ENCODE results near the gene FOSB. TPM values are rescaled to one million over a fixed set of nuclear protein-coding genes. Genes with fewer than 3 reads are reported as not detected.
A peak's percentile ranks its signal among the peaks of the same experiment; 100 is the strongest.

FOSB gene
- total and polyA plus RNA-seq, 7 experiments from 2014 or later: 2.1 to 1,925 (median 19.3) TPM

GRCh38 chr19:45506246-45506988, 38.6 kb downstream of the FOSB start:
- Mint-ChIP-seq H3K27ac (peak overlapping the region; percentile 91 to 98 (median 97)), H3K27me3 (no peaks in the 10 kb centered on the region), H3K36me3 (peaks cover 0 to 7% (median 0%) of the 10 kb centered on the region in 5 donors), H3K4me3 (peak overlapping the region; percentile 91 to 96 (median 94)), H3K4me1 (peaks cover 29 to 46% (median 34%) of the 10 kb centered on the region in 7 donors), H3K9me3 (no peaks in the 10 kb centered on the region)
- DNase-seq: peak; percentile 95 to 99 (median 98)
- Histone ChIP-seq H3K9me3 (ENCODE audit: control insufficient read depth in 2 of 3, low read length in 3 of 3) (no peaks in the 10 kb centered on the region), H3K27ac (ENCODE audit: low read depth, low read length) (peak overlapping the region; percentile 87), H3K4me3 (ENCODE audit: low read length) (peak overlapping the region; percentile 99), H3K4me1 (ENCODE audit: control insufficient read depth in 2 of 2, insufficient read depth in 2 of 2, low read length in 2 of 2) (peaks cover 14 to 20% of the 10 kb centered on the region in 2 donors), H3K27me3 (ENCODE audit: control insufficient read depth in 2 of 2, insufficient read depth in 2 of 2, low read length in 2 of 2) (no peaks in the 10 kb centered on the region), H3K36me3 (ENCODE audit: control insufficient read depth in 2 of 3, insufficient read depth in 3 of 3, low read length in 3 of 3) (peaks cover 0 to 3% (median 0%) of the 10 kb centered on the region in 3 experiments)
- POLR2A ChIA-PET: interaction anchor here (0.7 to 1.5 kb wide), 6 partner anchors 10 to 414 kb away, joined by 4 to 7 read pairs (median 4); partner anchors contain the start of gene FOSB
- CTCF ChIA-PET: interaction anchor here (0.6 to 3.3 kb wide), 6 partner anchors 15 to 136 kb away, joined by 3 to 15 read pairs (median 10); partner anchors contain the start of gene FOSB
- intact Hi-C loops (cut with micrococcal nuclease): loop anchor here (1.0 to 2.0 kb wide), 16 partner anchors 9 to 380 kb away; partner anchors contain the start of genes BLOC1S3 (in 2 of the 2), RTN2 (in 2 of the 2), TRAPPC6A (in 2 of the 2) and FBXO46 (in 1 of the 2)
- peak; percentile 88 for ATAC-seq

GRCh38 chr19:45506989-45507871, 39.4 kb downstream of the FOSB start, which contains the start of gene VASP:
VASP (plus strand) TSS chr19:45507479; CDS start chr19:45507772, 293 bp downstream.
- H3K9me3 ChIP-seq (ENCODE audit: control insufficient read depth in 2 of 3, low read length in 3 of 3): no peaks in the 10 kb centered on the region
- intact Hi-C loops (cut with micrococcal nuclease): loop anchor here (1.0 to 2.0 kb wide), 18 partner anchors 10 to 379 kb away; partner anchors contain the start of genes BLOC1S3 (in 2 of the 2), OPA3 (in 2 of the 2), QPCTL (in 2 of the 2) and RTN2 (in 2 of the 2)
- ATAC-seq: peak; percentile 80
- Mint-ChIP-seq H3K9me3 (no peaks in the 10 kb centered on the region), H3K27me3 (no peaks in the 10 kb centered on the region), H3K4me3 (peak within 1 kb of the TSS; percentile 91 to 97 (median 94)), H3K27ac (peak within 1 kb of the TSS; percentile 91 to 98 (median 97)), H3K36me3 (peaks cover 0 to 8% (median 0%) of the 10 kb centered on the region in 5 donors), H3K4me1 (peaks cover 32 to 54% (median 34%) of the 10 kb centered on the region in 7 donors)
- H3K27me3 ChIP-seq (ENCODE audit: control insufficient read depth in 2 of 2, insufficient read depth in 2 of 2, low read length in 2 of 2): no peaks in the 10 kb centered on the region
- H3K4me3 ChIP-seq (ENCODE audit: low read length): peak within 1 kb of the TSS; percentile 99
- peak within 1 kb of the TSS; percentile 87 for H3K27ac ChIP-seq (ENCODE audit: low read depth, low read length)
- DNase-seq: peak; percentile 75 to 95 (median 92)
- ChIA-PET CTCF (no interaction called here), POLR2A (interaction anchor here (0.7 to 1.5 kb wide), 4 partner anchors 9 to 186 kb away, joined by 3 to 4 read pairs (median 4); partner anchors contain the start of genes PPM1N and QPCTL)
- H3K4me1 ChIP-seq (ENCODE audit: control insufficient read depth in 2 of 2, insufficient read depth in 2 of 2, low read length in 2 of 2): peaks cover 14 to 25% of the 10 kb centered on the region in 2 donors
- peaks cover 0 to 3% (median 0%) of the 10 kb centered on the region in 3 experiments for H3K36me3 ChIP-seq (ENCODE audit: control insufficient read depth in 2 of 3, insufficient read depth in 3 of 3, low read length in 3 of 3)

- Histone ChIP-seq H3K27me3 (ENCODE audit: control insufficient read depth in 2 of 2, insufficient read depth in 2 of 2, low read length in 2 of 2) (no peaks in the 10 kb centered on the region), H3K4me1 (ENCODE audit: control insufficient read depth in 2 of 2, insufficient read depth in 2 of 2, low read length in 2 of 2) (peaks cover 14 to 27% of the 10 kb centered on the region in 2 donors), H3K4me3 (ENCODE audit: low read length) (peak overlapping the region; percentile 99), H3K27ac (ENCODE audit: low read depth, low read length) (peak overlapping the region; percentile 87), H3K9me3 (ENCODE audit: control insufficient read depth in 2 of 3, low read length in 3 of 3) (no peaks in the 10 kb centered on the region), H3K36me3 (ENCODE audit: control insufficient read depth in 2 of 3, insufficient read depth in 3 of 3, low read length in 3 of 3) (peaks cover 0 to 3% (median 0%) of the 10 kb centered on the region in 3 experiments)
- DNase-seq: no peak
- no peak for ATAC-seq
- no peaks in the 10 kb centered on the region for H3K9me3 Mint-ChIP-seq
- peak overlapping the region in 8 of 9 donors; percentile 36 to 98 (median 83) for H3K27ac Mint-ChIP-seq
- H3K4me1 Mint-ChIP-seq: peaks cover 35 to 58% (median 38%) of the 10 kb centered on the region in 7 donors
- ChIA-PET POLR2A (interaction anchor here (0.7 to 1.5 kb wide), 6 partner anchors 9 to 185 kb away, joined by 3 to 4 read pairs (median 3); partner anchors contain the start of genes PPM1N and QPCTL), CTCF (no interaction called here)
- peak overlapping the region; percentile 89 to 97 (median 94) for H3K4me3 Mint-ChIP-seq
- H3K27me3 Mint-ChIP-seq: no peaks in the 10 kb centered on the region
- H3K36me3 Mint-ChIP-seq: peaks cover 0 to 8% (median 0%) of the 10 kb centered on the region in 5 donors
- intact Hi-C loops (cut with micrococcal nuclease): loop anchor here (1.0 to 2.0 kb wide), 11 partner anchors 15 to 329 kb away; partner anchors contain the start of genes BLOC1S3 (in 2 of the 2), TRAPPC6A (in 2 of the 2), FBXO46 (in 1 of the 2) and OPA3 (in 1 of the 2)
Observed at GRCh38 chr19:45507872-45508416, 40.1 kb downstream of the FOSB start.

GRCh38 chr19:45508417-45508860, 40.6 kb downstream of the FOSB start:
- ChIA-PET CTCF (no interaction called here), POLR2A (interaction anchor here (0.8 to 1.5 kb wide), 5 partner anchors 10 to 185 kb away, joined by 3 to 4 read pairs (median 3); partner anchors contain the start of genes PPM1N and QPCTL)
- no peaks in the 10 kb centered on the region for H3K27me3 ChIP-seq (ENCODE audit: control insufficient read depth in 2 of 2, insufficient read depth in 2 of 2, low read length in 2 of 2)
- H3K4me3 ChIP-seq (ENCODE audit: low read length): peak overlapping the region; percentile 99
- H3K27ac Mint-ChIP-seq: peak overlapping the region; percentile 36 to 98 (median 83)
- peaks cover 14 to 28% of the 10 kb centered on the region in 2 donors for H3K4me1 ChIP-seq (ENCODE audit: control insufficient read depth in 2 of 2, insufficient read depth in 2 of 2, low read length in 2 of 2)
- H3K4me3 Mint-ChIP-seq: peak overlapping the region; percentile 89 to 97 (median 94)
- ATAC-seq: no peak
- intact Hi-C loops (cut with micrococcal nuclease): no loop called here
- H3K36me3 ChIP-seq (ENCODE audit: control insufficient read depth in 2 of 3, insufficient read depth in 3 of 3, low read length in 3 of 3): peaks cover 0 to 3% (median 0%) of the 10 kb centered on the region in 3 experiments
- peak in 2 of 9 donors; percentile 55 to 56 for DNase-seq
- peak overlapping the region; percentile 87 for H3K27ac ChIP-seq (ENCODE audit: low read depth, low read length)
- H3K27me3 Mint-ChIP-seq: no peaks in the 10 kb centered on the region
- no peaks in the 10 kb centered on the region for H3K9me3 ChIP-seq (ENCODE audit: control insufficient read depth in 2 of 3, low read length in 3 of 3)
- H3K4me1 Mint-ChIP-seq: peaks cover 38 to 63% (median 42%) of the 10 kb centered on the region in 7 donors
- H3K9me3 Mint-ChIP-seq: no peaks in the 10 kb centered on the region
- H3K36me3 Mint-ChIP-seq: peaks cover 0 to 8% (median 0%) of the 10 kb centered on the region in 5 donors

GRCh38 chr19:45508861-45509691, 41.3 kb downstream of the FOSB start:
- ChIA-PET CTCF (interaction anchor here (1.2 kb wide), 1 partner anchor 10 kb away, joined by 4 read pairs; no protein-coding TSS in a partner anchor), POLR2A (interaction anchor here (0.8 to 0.9 kb wide), 2 partner anchors 40 to 137 kb away, joined by 3 read pairs; no protein-coding TSS in a partner anchor)
- Mint-ChIP-seq H3K36me3 (peaks cover 0 to 12% (median 0%) of the 10 kb centered on the region in 5 donors), H3K27me3 (no peaks in the 10 kb centered on the region), H3K27ac (peak overlapping the region; percentile 80 to 98 (median 92)), H3K4me3 (peak overlapping the region; percentile 89 to 97 (median 94)), H3K4me1 (peaks cover 43 to 65% (median 49%) of the 10 kb centered on the region in 7 donors), H3K9me3 (no peaks in the 10 kb centered on the region)
- Histone ChIP-seq H3K27me3 (ENCODE audit: control insufficient read depth in 2 of 2, insufficient read depth in 2 of 2, low read length in 2 of 2) (no peaks in the 10 kb centered on the region), H3K36me3 (ENCODE audit: control insufficient read depth in 2 of 3, insufficient read depth in 3 of 3, low read length in 3 of 3) (peaks cover 0 to 3% (median 0%) of the 10 kb centered on the region in 3 experiments), H3K27ac (ENCODE audit: low read depth, low read length) (peak overlapping the region; percentile 87), H3K4me1 (ENCODE audit: control insufficient read depth in 2 of 2, insufficient read depth in 2 of 2, low read length in 2 of 2) (peaks cover 20 to 33% of the 10 kb centered on the region in 2 donors), H3K4me3 (ENCODE audit: low read length) (peak overlapping the region; percentile 99), H3K9me3 (ENCODE audit: control insufficient read depth in 2 of 3, low read length in 3 of 3) (no peaks in the 10 kb centered on the region)
- ATAC-seq: no peak
- peak in 1 of 9 donors; percentile 56 for DNase-seq
- intact Hi-C loops (cut with micrococcal nuclease): no loop called here
